VCaP (cell line): ENCODE results near the gene THBS2.

ENCODE experiments used
- H3K27ac ChIP-seq: fragments of 450-650 bp; 2 replicates; pipeline ENCODE4 v1.5.1; 2017
- CTCF ChIP-seq: fragments of 450-650 bp; conservative IDR thresholded peaks from 2 replicates; pipeline ENCODE4 v1.5.1; 2017; ENCODE audit warnings: mild to moderate bottlenecking, moderate library complexity

THBS2 gene

DNA sequence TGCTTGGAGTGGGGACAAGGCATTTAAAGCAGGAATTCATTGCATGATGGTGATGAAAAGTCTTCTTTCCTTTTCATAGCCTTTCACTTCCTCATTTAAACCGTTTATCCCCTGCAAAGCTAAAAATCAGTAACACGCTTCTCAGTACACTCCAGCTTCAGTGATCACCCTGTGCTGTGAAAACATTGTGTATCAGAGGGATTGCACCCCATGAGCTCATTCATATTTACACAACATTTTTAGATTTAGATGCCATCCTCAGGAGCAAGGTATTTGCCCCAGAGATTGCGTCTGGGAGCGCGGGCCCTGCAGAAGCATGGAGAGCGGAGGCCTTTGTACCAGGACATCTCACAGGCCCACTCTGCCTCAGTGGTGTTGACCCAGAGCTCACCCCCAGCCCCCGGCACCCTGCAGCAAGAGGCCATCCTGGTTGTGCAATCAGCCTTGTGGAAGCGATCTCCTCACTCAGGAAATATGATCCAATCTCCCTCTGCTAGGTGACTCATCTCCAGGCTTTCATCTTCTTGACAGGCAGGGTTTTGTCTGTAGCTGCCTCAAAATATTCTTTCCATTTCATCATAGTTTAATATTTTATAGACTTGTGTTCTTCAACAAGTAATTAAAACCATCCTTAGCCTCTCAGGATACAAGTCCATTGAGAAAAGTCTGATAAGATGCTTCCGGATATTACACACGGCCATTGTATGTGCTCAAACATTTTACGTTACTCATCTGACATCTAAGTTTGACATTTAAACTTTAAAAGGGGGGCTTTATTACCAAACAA is 38.9 kb upstream of the THBS2 start:
- no peak overlapping the region for H3K27ac ChIP-seq

DNA sequence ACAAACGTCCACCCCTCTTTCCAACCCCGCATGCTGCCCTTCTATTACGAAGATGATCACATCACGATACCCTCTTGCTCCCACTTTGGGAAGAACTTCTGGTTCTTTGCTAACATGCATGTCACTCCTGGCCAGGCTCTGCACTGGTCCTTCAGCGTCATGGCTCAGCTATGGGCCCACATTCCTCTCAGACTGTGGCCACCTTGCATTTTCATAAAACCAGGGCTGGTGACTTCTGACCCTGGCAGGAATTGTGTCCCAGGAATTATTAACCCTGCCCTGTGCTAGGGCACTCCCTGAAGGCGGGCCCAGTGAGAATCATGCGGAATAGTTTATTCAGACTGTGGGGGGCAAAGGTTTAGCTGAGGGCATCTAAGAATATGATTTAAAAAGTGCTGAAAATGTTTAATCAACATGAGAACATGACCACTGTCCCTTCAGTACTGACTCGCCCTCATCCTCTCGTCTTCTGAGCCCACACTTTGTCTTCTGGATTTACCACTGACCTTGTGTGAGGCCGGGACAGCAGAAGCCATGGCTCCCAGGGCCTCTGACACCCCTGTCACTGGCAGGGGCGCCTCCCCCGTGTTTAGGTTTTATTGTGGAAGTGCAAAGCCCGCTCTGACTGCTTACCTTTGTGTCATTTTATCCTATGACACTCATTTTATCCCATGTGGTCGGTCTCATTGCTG is 38.1 kb upstream of the THBS2 start:
- H3K27ac ChIP-seq: no peak overlapping the region
- TF ChIP-seq CTCF: no peak

More for the DNA sequence above, 38.9 kb upstream of the THBS2 start:
- no peak for TF ChIP-seq CTCF

- no peak for TF ChIP-seq CTCF
- H3K27ac ChIP-seq: no peak overlapping the region
Measured at GRCh38 chr6:169291148-169291547, 37.5 kb upstream of the THBS2 start.

DNA sequence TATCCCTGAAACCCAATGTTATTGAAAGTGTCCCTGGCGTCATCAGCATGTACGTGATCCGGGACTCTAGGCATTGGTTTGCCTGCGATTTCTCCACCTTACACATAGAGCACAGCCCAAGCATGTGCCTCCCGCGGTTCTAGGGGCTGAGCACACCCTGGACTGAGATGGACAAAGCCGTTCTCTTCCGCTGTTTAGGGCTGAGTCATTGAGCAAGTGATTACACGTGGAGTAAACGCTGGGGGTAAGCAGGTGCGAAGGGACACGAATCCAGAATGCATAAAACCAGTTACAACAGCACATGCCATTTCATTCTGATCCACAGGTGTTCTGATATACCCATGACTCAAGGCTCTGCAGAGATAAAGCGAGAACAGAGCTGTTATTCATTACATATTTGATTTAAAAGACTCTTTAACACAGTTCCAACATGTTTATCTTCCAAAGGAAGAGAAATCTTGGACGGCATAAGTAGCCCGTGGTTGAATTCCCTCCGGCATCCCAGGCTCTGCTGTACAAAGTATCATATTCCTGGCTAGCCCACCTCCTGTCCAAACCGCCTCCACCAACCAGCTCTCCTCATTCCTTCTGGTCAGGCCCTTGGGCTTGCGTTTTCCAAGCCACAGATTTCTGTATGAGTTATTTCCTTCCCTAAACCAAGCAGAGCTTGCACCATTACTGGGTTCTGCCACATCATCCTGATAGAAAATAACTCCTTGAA is 36.1 kb upstream of the THBS2 start:
- no peak for TF ChIP-seq CTCF
- H3K27ac ChIP-seq: no peak overlapping the region

DNA sequence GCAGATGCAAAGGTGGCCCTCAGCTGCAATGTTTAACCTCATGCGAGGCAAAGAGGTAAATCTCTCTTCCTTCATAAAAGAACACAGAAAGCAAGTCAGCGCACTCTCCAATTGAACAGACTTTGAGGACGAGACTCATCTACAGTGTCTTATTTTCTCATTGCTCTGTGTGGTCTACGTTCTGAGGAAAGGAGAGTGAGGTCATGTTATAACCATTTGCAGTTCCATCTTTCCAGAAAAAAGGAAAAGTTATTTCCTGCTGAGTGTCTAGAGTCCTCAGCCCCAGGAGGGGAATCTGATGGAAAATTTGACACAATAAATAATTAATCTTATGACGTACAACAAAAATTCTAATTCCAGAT is 35.6 kb upstream of the THBS2 start:
- TF ChIP-seq CTCF: no peak
- no peak overlapping the region for H3K27ac ChIP-seq

- no peak overlapping the region for H3K27ac ChIP-seq
- TF ChIP-seq CTCF: no peak
Measured at GRCh38 chr6:169288591-169288990, 34.9 kb upstream of the THBS2 start.

DNA sequence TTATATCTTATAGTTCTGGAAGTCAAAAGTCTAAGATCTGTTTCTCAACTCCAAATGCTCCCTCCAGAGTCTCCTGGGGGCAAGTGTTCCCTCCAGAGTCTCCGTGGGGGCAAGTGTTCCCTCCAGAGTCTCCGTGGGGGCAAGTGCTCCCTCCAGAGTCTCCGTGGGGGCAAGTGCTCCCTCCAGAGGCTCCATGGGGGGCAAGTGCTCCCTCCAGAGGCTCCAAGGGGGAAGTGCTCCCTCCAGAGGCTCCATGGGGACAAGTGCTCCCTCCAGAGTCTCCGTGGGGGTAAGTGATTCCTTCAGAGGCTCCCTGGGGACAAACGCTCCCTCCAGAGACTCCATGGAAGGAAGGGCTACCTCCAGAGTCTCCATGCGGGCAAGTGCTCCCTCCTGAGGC is 34.0 kb upstream of the THBS2 start:
- no peak overlapping the region for H3K27ac ChIP-seq
- no peak for TF ChIP-seq CTCF
